Coronary artery (tissue), 2 donors: ENCODE data around the gene GTPBP1.

ENCODE experiments used
- DNase-seq: peaks from one replicate; pipeline ENCODE4 v3.0.0-alpha.2; 2017; ENCODE audit warnings: low spot score
- H3K27ac ChIP-seq, 2 donors: fragments of 200-600 bp; sonication (generic); one replicate each; pipeline ENCODE4 v1.5.1; 2016 to 2019
- H3K4me3 ChIP-seq: fragments of 200-600 bp; sonication (generic); 2 replicates; pipeline ENCODE4 v1.5.1; 2016; ENCODE audit warnings: mild to moderate bottlenecking, moderate library complexity
- TF ChIP-seq, protein P1 (sequence below): fragments of 200-600 bp; sonication (generic); IDR thresholded peaks from one replicate; pipeline ENCODE4 v1.5.1; 2019; ENCODE audit warnings: antibody characterized with exemption

Gene GTPBP1

GRCh38 chr22:38770257-38770949 lies 64.7 kb downstream of the GTPBP1 start:
- H3K4me3 ChIP-seq, result no peak overlapping the region
- H3K27ac ChIP-seq, result no peak overlapping the region
- DNase-seq, result no peak
- TF ChIP-seq, protein P1, sequence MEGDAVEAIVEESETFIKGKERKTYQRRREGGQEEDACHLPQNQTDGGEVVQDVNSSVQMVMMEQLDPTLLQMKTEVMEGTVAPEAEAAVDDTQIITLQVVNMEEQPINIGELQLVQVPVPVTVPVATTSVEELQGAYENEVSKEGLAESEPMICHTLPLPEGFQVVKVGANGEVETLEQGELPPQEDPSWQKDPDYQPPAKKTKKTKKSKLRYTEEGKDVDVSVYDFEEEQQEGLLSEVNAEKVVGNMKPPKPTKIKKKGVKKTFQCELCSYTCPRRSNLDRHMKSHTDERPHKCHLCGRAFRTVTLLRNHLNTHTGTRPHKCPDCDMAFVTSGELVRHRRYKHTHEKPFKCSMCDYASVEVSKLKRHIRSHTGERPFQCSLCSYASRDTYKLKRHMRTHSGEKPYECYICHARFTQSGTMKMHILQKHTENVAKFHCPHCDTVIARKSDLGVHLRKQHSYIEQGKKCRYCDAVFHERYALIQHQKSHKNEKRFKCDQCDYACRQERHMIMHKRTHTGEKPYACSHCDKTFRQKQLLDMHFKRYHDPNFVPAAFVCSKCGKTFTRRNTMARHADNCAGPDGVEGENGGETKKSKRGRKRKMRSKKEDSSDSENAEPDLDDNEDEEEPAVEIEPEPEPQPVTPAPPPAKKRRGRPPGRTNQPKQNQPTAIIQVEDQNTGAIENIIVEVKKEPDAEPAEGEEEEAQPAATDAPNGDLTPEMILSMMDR, result no peak

DNA sequence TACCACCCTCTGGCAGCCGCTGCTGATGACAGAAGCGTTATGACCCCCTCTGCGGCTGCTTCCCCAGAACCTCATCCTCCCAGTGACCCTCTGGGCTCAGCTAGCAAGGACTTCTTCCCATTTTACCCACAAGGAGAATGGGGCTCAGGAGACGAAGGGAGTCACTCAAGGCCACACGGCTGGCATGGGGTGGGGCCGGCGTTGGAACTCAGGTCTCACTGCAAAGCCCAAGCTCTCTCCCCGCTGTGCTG lies 66.8 kb downstream of the GTPBP1 start:
- Histone ChIP-seq H3K4me3 (no peak overlapping the region), H3K27ac (no peak overlapping the region)
- DNase-seq, result no peak
- TF ChIP-seq, protein P1, result no peak

- TF ChIP-seq, protein P1, result no peak
- Histone ChIP-seq H3K27ac (no peak overlapping the region), H3K4me3 (no peak overlapping the region)
- no peak for DNase-seq
These were observed 67.7 kb downstream of the GTPBP1 start for GRCh38 chr22:38773363-38773946.

DNA sequence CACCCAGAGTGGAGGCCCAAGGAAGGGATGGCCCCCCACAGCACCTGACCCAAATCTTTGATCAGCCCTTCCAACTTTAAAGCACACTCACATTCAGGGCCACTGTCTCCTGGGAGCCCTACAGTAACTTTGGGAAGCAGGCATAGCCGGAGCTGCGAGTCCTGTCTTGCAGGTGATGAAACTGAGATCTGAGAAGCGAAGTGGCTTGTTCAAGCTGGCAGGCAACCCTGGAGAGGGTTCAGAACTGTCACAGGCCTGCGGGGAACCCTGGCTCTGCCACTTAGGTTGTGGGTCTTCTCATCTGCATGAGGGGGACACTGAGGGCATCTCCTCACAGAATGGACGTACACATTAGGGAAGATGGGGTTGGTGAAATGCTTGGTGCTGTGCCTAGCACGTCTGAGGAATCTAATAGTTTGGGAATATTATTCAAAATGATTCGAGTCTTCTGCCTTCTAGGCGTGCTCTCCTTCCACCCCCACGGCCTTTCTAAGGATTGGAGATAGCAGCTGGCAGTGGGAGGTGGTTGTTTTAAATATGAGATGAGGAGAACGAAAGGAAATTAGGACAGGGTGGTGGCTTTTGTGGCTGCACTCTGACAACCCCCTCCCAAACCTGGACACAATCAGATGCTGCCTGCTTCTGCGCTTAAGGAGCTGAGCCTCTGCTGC lies 68.9 kb downstream of the GTPBP1 start:
- H3K4me3 ChIP-seq, result no peak overlapping the region
- DNase-seq, result no peak
- H3K27ac ChIP-seq, result no peak overlapping the region
- TF ChIP-seq, protein P1, result no peak

DNA sequence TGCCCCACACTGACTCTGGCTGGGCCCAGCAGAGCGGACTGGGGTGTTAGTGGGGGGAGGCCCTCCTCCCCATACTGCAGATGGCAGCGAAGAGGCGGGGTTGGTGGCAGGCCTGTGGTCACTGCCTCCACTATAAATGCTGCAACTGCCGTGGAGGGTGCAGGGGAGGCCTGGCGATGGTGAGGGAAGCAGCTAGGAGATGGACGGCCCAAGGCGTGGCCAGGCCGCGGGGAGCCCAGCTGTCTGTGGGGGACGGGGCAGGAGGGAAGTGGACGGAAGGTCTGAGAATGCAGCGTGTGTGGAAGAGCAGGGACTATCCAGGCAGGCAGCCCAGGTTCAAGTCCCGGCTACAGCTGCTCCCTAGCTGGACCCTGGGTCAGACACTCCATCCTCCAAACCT lies 69.9 kb downstream of the GTPBP1 start:
- H3K27ac ChIP-seq, result no peak overlapping the region
- DNase-seq, result no peak
- TF ChIP-seq, protein P1, result no peak

DNA sequence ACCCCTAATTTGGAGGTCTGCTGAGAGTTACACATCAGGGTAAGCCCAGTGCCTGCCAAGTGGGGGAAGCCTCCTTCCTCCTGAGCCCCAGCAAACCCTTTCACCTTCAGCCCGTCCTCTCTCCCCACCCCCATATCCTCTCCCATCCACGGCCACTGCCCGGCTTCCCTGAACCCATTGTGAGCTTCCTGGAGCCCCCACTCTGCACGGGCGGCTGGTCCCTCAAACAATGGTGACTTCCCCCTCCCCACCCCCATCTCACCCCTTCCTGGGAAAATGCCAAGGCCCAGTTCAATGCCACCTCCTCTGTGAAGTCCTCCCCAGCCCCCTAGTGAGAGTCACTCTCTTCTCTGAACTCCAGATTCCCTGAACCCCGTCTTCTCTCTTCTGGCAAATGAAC lies 70.3 kb downstream of the GTPBP1 start:
- Histone ChIP-seq H3K4me3 (no peak overlapping the region), H3K27ac (no peak overlapping the region)
- no peak for DNase-seq
- TF ChIP-seq, protein P1, result no peak

More for the DNA sequence above, 69.9 kb downstream of the GTPBP1 start:
- no peak overlapping the region for H3K4me3 ChIP-seq
